RWPE2 (cell line): ENCODE measurements around the gene LDB3.

Experiments used
- ATAC-seq: fragments of 200-7000 bp; cut with Tn5 transposase; 3 replicates; pipeline ENCODE4 v1.9.1; 2021; ENCODE audit warnings: low read depth
- DNase-seq: peaks from one replicate; pipeline ENCODE4 v3.0.0-alpha.2; 2020; ENCODE audit warnings: low spot score
- H3K27ac ChIP-seq: fragments of 450-650 bp; 2 replicates; pipeline ENCODE4 v1.5.1; 2017; ENCODE audit warnings: mild to moderate bottlenecking; ENCODE audit not compliant: poor library complexity, severe bottlenecking
- H3K27me3 ChIP-seq: fragments of 250-450 bp; sonication (Bioruptor Pico); 2 replicates; pipeline ENCODE4 v1.5.1; 2021; ENCODE audit warnings: mild to moderate bottlenecking, moderate library complexity; ENCODE audit not compliant: insufficient read depth, poor library complexity, severe bottlenecking
- H3K36me3 ChIP-seq: fragments of 250-450 bp; sonication (Bioruptor Pico); 2 replicates; pipeline ENCODE4 v1.5.1; 2020; ENCODE audit warnings: low read depth, mild to moderate bottlenecking, moderate library complexity
- H3K4me1 ChIP-seq: fragments of 250-450 bp; sonication (Bioruptor Pico); 2 replicates; pipeline ENCODE4 v1.5.1; 2021; ENCODE audit warnings: mild to moderate bottlenecking, moderate library complexity; ENCODE audit not compliant: insufficient read depth, poor library complexity, severe bottlenecking
- H3K4me3 ChIP-seq: fragments of 250-450 bp; sonication (Bioruptor Pico); 2 replicates; pipeline ENCODE4 v1.5.1; 2021; ENCODE audit warnings: mild to moderate bottlenecking, moderate library complexity; ENCODE audit not compliant: severe bottlenecking
- H3K9me3 ChIP-seq: fragments of 250-450 bp; sonication (Bioruptor Pico); 2 replicates; pipeline ENCODE4 v1.5.1; 2021; ENCODE audit warnings: mild to moderate bottlenecking, moderate library complexity; ENCODE audit not compliant: severe bottlenecking
- CTCF ChIP-seq: fragments of 450-650 bp; IDR thresholded peaks from one replicate; pipeline ENCODE4 v1.5.1; 2017; ENCODE audit warnings: mild to moderate bottlenecking, moderate library complexity; ENCODE audit not compliant: poor library complexity, severe bottlenecking

LDB3 gene

GRCh38 chr10:86673827-86674581 is 5.7 kb downstream of the LDB3 start:
- no peaks in the 10 kb centered on the region for H3K27me3 ChIP-seq
- H3K36me3 ChIP-seq: no peaks in the 10 kb centered on the region
- no peak overlapping the region for H3K4me3 ChIP-seq
- ATAC-seq (no peak), DNase-seq (no peak)
- no peaks in the 10 kb centered on the region for H3K9me3 ChIP-seq
- TF ChIP-seq CTCF: no peak
- no peak overlapping the region for H3K27ac ChIP-seq
- H3K4me1 ChIP-seq: no peaks in the 10 kb centered on the region

GRCh38 chr10:86674912-86675311 is 6.6 kb downstream of the LDB3 start:
- Histone ChIP-seq H3K27me3 (no peaks in the 10 kb centered on the region), H3K36me3 (no peaks in the 10 kb centered on the region), H3K9me3 (no peaks in the 10 kb centered on the region), H3K4me1 (no peaks in the 10 kb centered on the region), H3K27ac (no peak overlapping the region), H3K4me3 (no peak overlapping the region)
- no peak for DNase-seq
- no peak for TF ChIP-seq CTCF
- no peak for ATAC-seq

DNA sequence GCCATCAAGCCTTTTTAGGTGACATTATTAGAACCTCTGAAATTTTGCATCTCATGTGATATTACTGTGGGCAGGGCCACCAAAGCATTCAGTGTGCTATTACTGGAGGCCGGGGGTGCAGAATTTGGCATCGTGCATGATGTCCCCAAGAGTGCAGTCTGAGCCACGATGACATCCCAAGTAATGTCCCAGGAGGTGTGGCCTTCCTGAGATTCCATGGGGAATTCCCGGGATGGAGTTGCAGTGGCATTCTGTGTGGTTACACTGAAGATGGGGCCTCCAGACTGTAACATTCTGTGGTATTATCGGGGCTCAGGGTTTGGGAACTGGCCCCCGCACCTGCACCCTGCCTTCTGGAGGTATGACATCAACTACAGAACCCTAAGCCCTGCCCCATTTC is 9.1 kb downstream of the LDB3 start:
- H3K4me1 ChIP-seq: no peaks in the 10 kb centered on the region
- H3K4me3 ChIP-seq: no peak overlapping the region
- H3K9me3 ChIP-seq: no peaks in the 10 kb centered on the region
- DNase-seq: no peak
- TF ChIP-seq CTCF: no peak
- H3K27me3 ChIP-seq: no peaks in the 10 kb centered on the region
- H3K27ac ChIP-seq: no peak overlapping the region
- no peaks in the 10 kb centered on the region for H3K36me3 ChIP-seq
- ATAC-seq: no peak

- H3K4me1 ChIP-seq: no peaks in the 10 kb centered on the region
- DNase-seq: no peak
- ATAC-seq: no peak
- no peaks in the 10 kb centered on the region for H3K27me3 ChIP-seq
- no peak for TF ChIP-seq CTCF
- H3K9me3 ChIP-seq: no peaks in the 10 kb centered on the region
- H3K27ac ChIP-seq: no peak overlapping the region
- no peaks in the 10 kb centered on the region for H3K36me3 ChIP-seq
- no peak overlapping the region for H3K4me3 ChIP-seq
Observed at GRCh38 chr10:86678999-86679792, 10.9 kb downstream of the LDB3 start.
